OCI-LY7 (cell line): ENCODE data around the gene PRPF40A. TPM values are rescaled to one million over a fixed set of nuclear protein-coding genes. Genes with fewer than 3 reads are reported as not detected.
A peak's percentile ranks its signal among the peaks of the same experiment; 100 is the strongest.

Source experiments
- BruUV-seq: library from RNA; stranded (reverse); fragments of 400-500 nt; replicated peaks from 2 replicates; lab custom pipeline; 2021; lab: Mats Ljungman, UMichigan
- CTCF ChIA-PET: fragments of 300-600 bp; sonication (Branson Sonifier 250); formaldehyde crosslinking; loops from one replicate; lab custom pipeline; 2022; ENCODE audit warnings: antibody characterized with exemption; ENCODE audit not compliant: unreplicated experiment; lab: Charles Lee
- POLR2A ChIA-PET: fragments of 300-600 bp; sonication (Branson Sonifier 250); formaldehyde crosslinking; loops from one replicate; lab custom pipeline; 2022; ENCODE audit warnings: antibody characterized with exemption; lab: Charles Lee
- DNase-seq: peaks from one replicate; pipeline ENCODE4 v3.0.0-alpha.2; 2015; ENCODE audit warnings: low spot score
- H2AFZ ChIP-seq: fragments of 200-600 bp; sonication (generic), shearing (Covaris generic); 2 replicates; pipeline ENCODE4 v1.6.1; 2014; ENCODE audit warnings: mild to moderate bottlenecking, antibody characterized with exemption, low read length, moderate library complexity
- H3K27ac ChIP-seq: fragments of 200-600 bp; sonication (generic); 2 replicates; pipeline ENCODE4 v1.5.1; 2014; ENCODE audit warnings: mixed run types, low read depth, mild to moderate bottlenecking, moderate library complexity, low read length, inconsistent platforms; ENCODE audit not compliant: poor library complexity, severe bottlenecking
- H3K36me3 ChIP-seq: fragments of 200-600 bp; sonication (generic); 2 replicates; pipeline ENCODE4 v1.6.1; 2014; ENCODE audit warnings: mild to moderate bottlenecking, antibody characterized with exemption, low read length, moderate library complexity, mixed read lengths; ENCODE audit not compliant: insufficient read depth
- H3K4me1 ChIP-seq: fragments of 200-600 bp; sonication (generic); 2 replicates; pipeline ENCODE4 v1.5.1; 2014; ENCODE audit warnings: mild to moderate bottlenecking, low read length; ENCODE audit not compliant: insufficient read depth, poor library complexity, severe bottlenecking
- H3K4me2 ChIP-seq: fragments of 200-600 bp; sonication (generic); 2 replicates; pipeline ENCODE4 v1.6.1; 2014; ENCODE audit warnings: mild to moderate bottlenecking, low read length
- H3K4me3 ChIP-seq: fragments of 200-600 bp; sonication (generic); 2 replicates; pipeline ENCODE4 v1.5.1; 2014; ENCODE audit warnings: mild to moderate bottlenecking, low read depth, low read length; ENCODE audit not compliant: poor library complexity, severe bottlenecking
- H3K79me2 ChIP-seq: fragments of 200-600 bp; sonication (generic); 2 replicates; pipeline ENCODE4 v1.6.1; 2016; ENCODE audit warnings: low read depth, mild to moderate bottlenecking, low read length, moderate library complexity, mixed read lengths; ENCODE audit not compliant: insufficient read depth
- H3K9me2 ChIP-seq: fragments of 200-600 bp; sonication (generic); 2 replicates; pipeline ENCODE4 v1.6.1; 2016; ENCODE audit warnings: mild to moderate bottlenecking, low read length, mixed read lengths; ENCODE audit not compliant: insufficient read depth
- H3K9me3 ChIP-seq: fragments of 200-600 bp; sonication (generic); 2 replicates; pipeline ENCODE4 v1.6.1; 2014; ENCODE audit warnings: mild to moderate bottlenecking, mixed run types, low read length, mixed read lengths
- H4K20me1 ChIP-seq: fragments of 200-600 bp; sonication (generic); 2 replicates; pipeline ENCODE4 v1.6.1; 2014; ENCODE audit warnings: mild to moderate bottlenecking, antibody characterized with exemption, low read length, moderate library complexity, mixed read lengths; ENCODE audit not compliant: insufficient read depth
- EZH2phosphoT487 ChIP-seq: fragments of 200-600 bp; sonication (generic); IDR thresholded peaks from 2 replicates; pipeline ENCODE4 v1.6.1; 2018; ENCODE audit warnings: low read depth, borderline replicate concordance, mild to moderate bottlenecking, mixed run types, antibody characterized with exemption, low read length, moderate library complexity, mixed read lengths
- intact Hi-C: fragments of 100-400 bp; cut with micrococcal nuclease; formaldehyde crosslinking; loops from one replicate; pipeline ENCODE4 v1.10.0; 2022; ENCODE audit not compliant: unreplicated experiment
- total RNA-seq, 2 experiments: library from RNA; depleted of rRNA in 1 of 2; stranded (reverse); fragments of >200 nt in 1 of 2; shearing (Covaris generic) in 1 of 2; gene quantifications; 2 replicates each; pipeline ENCODE4 v1.2.3, GENCODE V29; 2014 to 2022
- TF ChIP-seq, protein P1 (sequence below): fragments of 200-600 bp; sonication (generic); conservative IDR thresholded peaks from 2 replicates; pipeline ENCODE4 v1.5.1; 2014; ENCODE audit warnings: mild to moderate bottlenecking, antibody characterized with exemption, low read length, moderate library complexity, mixed read lengths

Gene PRPF40A
- total RNA-seq, 2 experiments from 2014 or later = 156 to 177 TPM

DNA sequence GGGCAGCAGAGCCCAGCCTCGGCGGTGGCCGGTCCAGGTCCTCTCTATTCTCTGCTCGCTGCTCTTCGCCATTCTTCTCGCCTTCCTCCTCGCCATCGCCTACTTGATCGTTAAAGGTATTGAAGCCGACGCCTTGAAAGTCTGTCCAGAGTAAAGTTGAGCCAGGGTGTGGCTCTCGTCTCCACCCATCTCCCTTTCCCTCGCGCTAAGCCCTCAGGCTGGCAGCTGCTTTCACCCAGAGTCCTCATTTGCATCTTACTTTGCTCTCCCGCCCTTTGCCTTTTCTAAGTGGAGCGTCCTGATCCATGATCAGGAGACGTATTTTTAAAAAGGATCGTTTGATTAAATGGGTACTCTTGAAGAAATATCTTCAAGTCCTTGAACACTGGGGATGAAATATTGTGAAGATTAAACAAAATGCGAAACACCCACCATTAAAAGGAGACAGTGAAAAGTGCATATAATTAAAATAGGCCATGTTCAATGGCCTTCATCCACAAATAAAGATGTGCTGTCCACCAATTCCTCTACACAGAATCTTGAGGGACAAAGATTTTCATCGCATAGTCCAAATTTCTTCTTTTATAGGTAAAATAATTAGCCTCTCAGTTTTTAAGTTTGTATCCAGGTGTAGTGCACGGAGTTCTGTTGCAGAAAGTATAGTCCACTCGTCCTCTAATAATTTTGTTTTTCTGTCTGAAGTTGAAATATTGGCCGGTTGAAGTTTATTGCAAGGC, 1.8 kb upstream of the PRPF40A start:
- no peaks in the 10 kb centered on the region for H3K9me2 ChIP-seq
- ChIA-PET CTCF (no interaction called here), POLR2A (interaction anchor here (1.8 to 2.1 kb wide), 2 partner anchors 12 kb away, joined by 9 to 12 read pairs; no protein-coding TSS in a partner anchor)
- no peaks in the 10 kb centered on the region for H3K9me3 ChIP-seq
- H3K4me3 ChIP-seq = peak overlapping the region; percentile 76
- peak; percentile 81 for DNase-seq
- peak overlapping the region; percentile 89 for H3K27ac ChIP-seq
- TSS peak; percentile 71 for BruUV-seq
- peaks cover 63% of the 10 kb centered on the region for H3K36me3 ChIP-seq
- H4K20me1 ChIP-seq = peaks cover 63% of the 10 kb centered on the region
- H3K4me1 ChIP-seq = peaks cover 38% of the 10 kb centered on the region
- intact Hi-C loops = loop anchor here (5.0 kb wide), 1 partner anchor 892 kb away; the partner anchor contains the start of gene ARL5A
- peak overlapping the region; percentile 88 for H3K4me2 ChIP-seq
- peak overlapping the region; percentile 71; the same call in 1 of the 2 replicates for H2AFZ ChIP-seq
- H3K79me2 ChIP-seq = peaks cover 85% of the 10 kb centered on the region
- TF ChIP-seq, protein P1, sequence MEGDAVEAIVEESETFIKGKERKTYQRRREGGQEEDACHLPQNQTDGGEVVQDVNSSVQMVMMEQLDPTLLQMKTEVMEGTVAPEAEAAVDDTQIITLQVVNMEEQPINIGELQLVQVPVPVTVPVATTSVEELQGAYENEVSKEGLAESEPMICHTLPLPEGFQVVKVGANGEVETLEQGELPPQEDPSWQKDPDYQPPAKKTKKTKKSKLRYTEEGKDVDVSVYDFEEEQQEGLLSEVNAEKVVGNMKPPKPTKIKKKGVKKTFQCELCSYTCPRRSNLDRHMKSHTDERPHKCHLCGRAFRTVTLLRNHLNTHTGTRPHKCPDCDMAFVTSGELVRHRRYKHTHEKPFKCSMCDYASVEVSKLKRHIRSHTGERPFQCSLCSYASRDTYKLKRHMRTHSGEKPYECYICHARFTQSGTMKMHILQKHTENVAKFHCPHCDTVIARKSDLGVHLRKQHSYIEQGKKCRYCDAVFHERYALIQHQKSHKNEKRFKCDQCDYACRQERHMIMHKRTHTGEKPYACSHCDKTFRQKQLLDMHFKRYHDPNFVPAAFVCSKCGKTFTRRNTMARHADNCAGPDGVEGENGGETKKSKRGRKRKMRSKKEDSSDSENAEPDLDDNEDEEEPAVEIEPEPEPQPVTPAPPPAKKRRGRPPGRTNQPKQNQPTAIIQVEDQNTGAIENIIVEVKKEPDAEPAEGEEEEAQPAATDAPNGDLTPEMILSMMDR = no peak
- TF ChIP-seq EZH2phosphoT487 = no peak

DNA sequence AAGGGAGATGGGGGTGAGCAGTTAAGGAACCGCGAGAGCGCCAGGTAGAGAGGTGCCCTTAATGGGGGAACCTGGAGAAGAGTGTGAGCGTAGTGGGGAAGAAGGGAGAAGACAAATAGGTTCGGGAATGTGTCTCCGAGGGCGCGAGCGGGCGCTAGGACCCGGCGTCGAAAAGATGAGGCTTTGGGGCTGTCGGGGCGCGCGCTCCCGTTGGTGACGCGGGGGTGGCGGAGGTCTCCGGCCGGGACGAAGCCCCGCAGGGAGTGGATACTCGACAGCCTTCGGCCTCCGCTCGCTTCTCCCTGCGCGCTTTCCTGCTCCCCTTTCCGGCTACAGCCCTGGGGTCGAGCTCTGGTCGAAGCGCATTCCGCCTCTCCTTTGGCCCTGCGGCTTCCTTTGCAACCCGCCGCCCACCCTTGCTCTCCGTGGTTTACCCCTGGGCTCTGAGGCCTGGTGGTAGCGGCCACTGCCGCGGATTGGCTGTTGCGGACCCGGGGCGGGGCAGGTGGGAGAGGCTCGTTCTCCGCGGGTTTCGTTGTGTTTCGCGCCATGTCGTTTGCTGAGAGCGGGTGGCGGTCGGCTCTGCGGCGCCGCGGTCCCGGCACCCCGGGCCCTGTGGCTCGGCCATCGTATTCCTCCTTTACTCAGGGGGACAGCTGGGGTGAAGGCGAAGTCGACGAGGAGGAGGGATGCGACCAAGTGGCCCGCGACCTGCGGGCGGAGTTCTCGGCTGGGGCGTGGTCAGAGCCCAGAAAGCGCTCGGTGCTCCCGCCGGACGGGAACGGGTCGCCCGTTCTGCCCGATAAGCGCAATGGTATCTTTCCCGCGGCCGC, 1.0 kb upstream of the PRPF40A start, which contains the start of gene ARL6IP6:
Gene ARL6IP6, plus strand, starts transcription at position 545 of the 833 bp plus-strand sequence. Its CDS starts 5 bp downstream, at position 550.
- Histone ChIP-seq H3K4me1 (peaks cover 33% of the 10 kb centered on the region), H2AFZ (peak within 1 kb of the TSS; percentile 71), H3K36me3 (peaks cover 63% of the 10 kb centered on the region), H3K4me2 (peak within 1 kb of the TSS; percentile 88), H3K79me2 (peaks cover 85% of the 10 kb centered on the region), H3K4me3 (peak within 1 kb of the TSS; percentile 76), H4K20me1 (peaks cover 59% of the 10 kb centered on the region), H3K9me2 (no peaks in the 10 kb centered on the region), H3K27ac (peak within 1 kb of the TSS; percentile 89), H3K9me3 (no peaks in the 10 kb centered on the region)
- TF ChIP-seq, protein P1 = no peak
- no peak for TF ChIP-seq EZH2phosphoT487
- POLR2A ChIA-PET = interaction anchor here (0.6 to 5.5 kb wide), 6 partner anchors 13 to 533 kb away, joined by 3 to 45 read pairs (median 4); no protein-coding TSS in a partner anchor
- no TSS peak for BruUV-seq
- CTCF ChIA-PET = no interaction called here
- intact Hi-C loops = loop anchor here (5.0 kb wide), 1 partner anchor 891 kb away; the partner anchor contains the start of gene ARL5A
- DNase-seq = peak; percentile 94
